GM23338 (cell line): ENCODE results near the gene GOLGA6L1. TPM values are rescaled to one million over a fixed set of nuclear protein-coding genes. Genes with fewer than 3 reads are reported as not detected.

Experiments used
- ATAC-seq: fragments of 200-7000 bp; cut with Tn5 transposase; 3 replicates; pipeline ENCODE4 v1.9.1; 2020
- DNase-seq: peaks from one replicate; pipeline ENCODE4 v3.0.0-alpha.2; 2015; ENCODE audit warnings: low spot score
- H2AFZ ChIP-seq: fragments of 200-600 bp; sonication (generic); 2 replicates; pipeline ENCODE4 v1.8.0; 2016; ENCODE audit warnings: antibody characterized with exemption, mild to moderate bottlenecking, moderate library complexity
- H3F3A ChIP-seq: fragments of 200-600 bp; sonication (generic); replicated peaks from 2 replicates; pipeline ENCODE4 v1.8.0; 2017; ENCODE audit warnings: antibody characterized with exemption, mixed run types, low read depth
- H3K27ac ChIP-seq: fragments of 200-600 bp; sonication (generic); 2 replicates; pipeline ENCODE4 v1.6.1; 2016; ENCODE audit warnings: low read depth
- H3K27me3 ChIP-seq: fragments of 200-600 bp; sonication (generic); 2 replicates; pipeline ENCODE4 v1.8.0; 2016; ENCODE audit warnings: mild to moderate bottlenecking, mixed run types, moderate library complexity; ENCODE audit not compliant: insufficient read depth
- H3K36me3 ChIP-seq: fragments of 200-600 bp; sonication (generic); 2 replicates; pipeline ENCODE4 v1.8.0; 2016; ENCODE audit warnings: mild to moderate bottlenecking; ENCODE audit not compliant: insufficient read depth
- H3K4me1 ChIP-seq: fragments of 200-600 bp; sonication (generic); 2 replicates; pipeline ENCODE4 v1.8.0; 2016; ENCODE audit warnings: mild to moderate bottlenecking, moderate library complexity; ENCODE audit not compliant: insufficient read depth
- H3K4me2 ChIP-seq: fragments of 200-600 bp; sonication (generic); 2 replicates; pipeline ENCODE4 v1.7.1; 2017; ENCODE audit warnings: mixed run types
- H3K4me3 ChIP-seq: fragments of 200-600 bp; sonication (generic); 2 replicates; pipeline ENCODE4 v1.6.1; 2016; ENCODE audit warnings: mixed run types
- H3K79me2 ChIP-seq: fragments of 200-600 bp; sonication (generic); replicated peaks from 2 replicates; pipeline ENCODE4 v1.8.0; 2017; ENCODE audit warnings: mild to moderate bottlenecking; ENCODE audit not compliant: insufficient read depth
- H3K9me2 ChIP-seq: fragments of 200-600 bp; sonication (generic); 2 replicates; pipeline ENCODE4 v1.8.0; 2017; ENCODE audit not compliant: insufficient read depth
- H4K20me1 ChIP-seq: fragments of 200-600 bp; sonication (generic); replicated peaks from 2 replicates; pipeline ENCODE4 v1.8.0; 2017; ENCODE audit warnings: mild to moderate bottlenecking; ENCODE audit not compliant: insufficient read depth
- H3K27ac Mint-ChIP-seq: 2 replicates; pipeline ENCODE4 v1.8.0; 2020; ENCODE audit warnings: inconsistent platforms, mild to moderate bottlenecking, moderate library complexity, mixed read lengths
- H3K27me3 Mint-ChIP-seq: 3 replicates; pipeline ENCODE4 v1.8.0; 2022; ENCODE audit warnings: low read depth, mild to moderate bottlenecking, moderate library complexity, mixed read lengths, inconsistent platforms; ENCODE audit not compliant: insufficient read depth, poor library complexity
- H3K36me3 Mint-ChIP-seq: 3 replicates; pipeline ENCODE4 v1.8.0; 2021; ENCODE audit warnings: low read depth, mild to moderate bottlenecking, inconsistent platforms, moderate library complexity, mixed read lengths
- H3K4me1 Mint-ChIP-seq: 3 replicates; pipeline ENCODE4 v1.8.0; 2020; ENCODE audit warnings: mild to moderate bottlenecking, inconsistent platforms, mixed read lengths
- H3K4me3 Mint-ChIP-seq: 3 replicates; pipeline ENCODE4 v1.8.0; 2021; ENCODE audit warnings: moderate library complexity, mild to moderate bottlenecking, inconsistent platforms, mixed read lengths
- H3K9me3 Mint-ChIP-seq: 3 replicates; pipeline ENCODE4 v1.8.0; 2020; ENCODE audit warnings: moderate library complexity, mild to moderate bottlenecking, inconsistent platforms, mixed read lengths
- ZNF331 ChIP-seq: fragments of 250-450 bp; sonication (Bioruptor Pico); IDR thresholded peaks from 2 replicates; pipeline ENCODE4 v1.5.0; 2020; ENCODE audit warnings: low read depth, mild to moderate bottlenecking, moderate library complexity
- ZNF462 ChIP-seq: fragments of 250-450 bp; sonication (Bioruptor Pico); IDR thresholded peaks from 2 replicates; pipeline ENCODE4 v1.5.0; 2020; ENCODE audit warnings: mild to moderate bottlenecking, moderate library complexity
- polyA plus RNA-seq: library from polyadenylated mRNA; unstranded; fragments of >200 nt; fragmentation: Nextera tagmentation; extraction: Ambion mirVana; gene quantifications from 2 replicates; pipeline ENCODE4 v1.2.1, GENCODE V29; 2016
- total RNA-seq: library from RNA; depleted of rRNA; stranded (reverse); fragments of >200 nt; shearing (Covaris generic); gene quantifications from 2 replicates; pipeline ENCODE4 v1.2.3, GENCODE V29; 2014

The GOLGA6L1 gene
- total and polyA plus RNA-seq, 2 experiments from 2014 or later = not detected

- TF ChIP-seq ZNF462 = no peak
Measured at GRCh38 chr15:23081271-23081670, 55.4 kb downstream of the GOLGA6L1 start (continued).

- Histone ChIP-seq H3K79me2 (no peaks in the 10 kb centered on the region), H3K27me3 (no peaks in the 10 kb centered on the region), H3K27ac (no peak overlapping the region), H3K4me3 (no peak overlapping the region), H3F3A (no peaks in the 10 kb centered on the region), H3K4me2 (no peak overlapping the region), H3K36me3 (no peaks in the 10 kb centered on the region), H2AFZ (no peak overlapping the region), H3K9me2 (no peaks in the 10 kb centered on the region), H3K4me1 (no peaks in the 10 kb centered on the region), H4K20me1 (no peaks in the 10 kb centered on the region)
- ATAC-seq (no peak), DNase-seq (no peak)
- no peak overlapping the region for H3K27ac Mint-ChIP-seq
- peaks cover under 1% of the 10 kb centered on the region; the same call in 1 of the 3 replicates for H3K4me1 Mint-ChIP-seq
- no peaks in the 10 kb centered on the region for H3K36me3 Mint-ChIP-seq
- H3K4me3 Mint-ChIP-seq = no peak overlapping the region
- H3K9me3 Mint-ChIP-seq = no peaks in the 10 kb centered on the region
- H3K27me3 Mint-ChIP-seq = peaks cover 3% of the 10 kb centered on the region
- TF ChIP-seq ZNF462 (no peak), ZNF331 (no peak)
Measured at GRCh38 chr15:23079766-23080165, 56.9 kb downstream of the GOLGA6L1 start.
